Measurements from ENCODE around the gene KCTD15.

GRCh38 chr19:33770107-33770506, 26.6 kb upstream of the KCTD15 start:
- TF ChIP-seq CTCF (IDR thresholded peaks at IDR 0.05 in 8 of 11, conservative IDR thresholded peaks at IDR 0.05 in 3 of 11), result no peak
- no peak for TF ChIP-seq POLR2AphosphoS5 (IDR thresholded peaks at IDR 0.05)
- TF ChIP-seq POLR2A (IDR thresholded peaks at IDR 0.05), result no peak
